ENCODE measurements around the gene AMH. TPM values are rescaled to one million over a fixed set of nuclear protein-coding genes. Genes with fewer than 3 reads are reported as not detected.

The AMH gene
- total and polyA plus RNA-seq, 2 of the 4 experiments (the other 2 are of a cell fraction), result 0.86 TPM; not detected in 1

DNA sequence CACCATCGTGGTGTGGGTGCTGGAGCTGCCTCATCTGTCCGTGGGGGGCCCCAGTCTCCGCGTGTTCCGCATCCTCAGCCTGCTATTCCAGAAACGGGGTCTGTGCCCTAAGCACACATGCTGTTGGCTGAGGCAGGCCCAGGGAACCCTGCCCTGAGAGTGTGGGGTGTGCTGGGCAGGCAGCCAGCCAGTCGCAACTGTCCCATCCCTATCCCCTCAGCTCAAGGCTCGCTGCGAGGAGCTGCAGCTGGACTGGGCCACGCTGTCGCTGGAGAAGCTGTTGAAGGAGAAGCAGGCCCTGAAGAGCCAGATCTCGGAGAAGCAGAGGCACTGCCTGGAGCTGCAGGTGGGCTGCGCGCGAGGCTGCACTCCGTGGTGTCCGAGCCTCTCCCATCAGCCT lies 34.9 kb upstream of the AMH start:
- no peak overlapping the region for H3K4me2 ChIP-seq (ENCODE audit: low read depth, low read length)
- no peak overlapping the region for H4K8ac ChIP-seq (ENCODE audit: low read depth in 2 of 2, low read length in 2 of 2)
- no peak overlapping the region for H2AK9ac ChIP-seq (replicated peaks; ENCODE audit: low read depth, low read length, poor library complexity)
- CTCF ChIA-PET, result no interaction called here
- no TSS peak for BruUV-seq (replicated peaks)
- H3K9me3 ChIP-seq (ENCODE audit: control insufficient read depth, insufficient read depth, low read length), result no peaks in the 10 kb centered on the region
- H3K4ac ChIP-seq (ENCODE audit: low read depth, low read length), result no peak overlapping the region
- H2BK20ac ChIP-seq (ENCODE audit: low read depth, low read length), result no peak overlapping the region
- intact Hi-C loops (cut with micrococcal nuclease), result no loop called here
- H3K36me3 ChIP-seq (ENCODE audit: control insufficient read depth, insufficient read depth, low read length), result peaks cover 71% of the 10 kb centered on the region
- POLR2A ChIA-PET (ENCODE audit: unreplicated experiment), result no interaction called here
- no peak overlapping the region for H2AK5ac ChIP-seq (ENCODE audit: low read depth, low read length)
- dilution Hi-C loops (cut with HindIII; ENCODE audit: low sequenced_read_pairs, unreplicated experiment), result no loop called here
- no peak overlapping the region for H2BK120ac ChIP-seq (ENCODE audit: low read depth, low read length)
- H4K20me1 ChIP-seq (ENCODE audit: insufficient read depth, low read length), result no peaks in the 10 kb centered on the region
- no peaks in the 10 kb centered on the region for H3K27me3 ChIP-seq (ENCODE audit: control insufficient read depth, insufficient read depth, low read length)
- no peak overlapping the region for H2BK5ac ChIP-seq (ENCODE audit: low read depth, low read length, poor library complexity, severe bottlenecking)
- H3K18ac ChIP-seq (ENCODE audit: low read depth, low read length), result no peak overlapping the region
- H3K27ac ChIP-seq (ENCODE audit: insufficient read depth, low read length), result no peak overlapping the region
- no peak overlapping the region for H3K56ac ChIP-seq (ENCODE audit: extremely low read depth, insufficient read depth, low read length)
- H3K79me1 ChIP-seq (ENCODE audit: low read depth in 1 of 2, low read length in 2 of 2), result peaks cover 13 to 45% of the 10 kb centered on the region in 2 experiments; a peak in 3 of 4 replicates
- no peak overlapping the region for H3K4me3 ChIP-seq (ENCODE audit: insufficient read depth, low read depth, low read length)
- no peak for ATAC-seq (ENCODE audit: low read depth)
- no peaks in the 10 kb centered on the region for H3K4me1 ChIP-seq (ENCODE audit: control insufficient read depth, insufficient read depth, low read length)
- no peak overlapping the region for H2AFZ ChIP-seq (replicated peaks; ENCODE audit: low read length, poor library complexity)
- in situ Hi-C loops (cut with MboI; ENCODE audit: low sequenced_read_pairs), result no loop called here
- H3K23ac ChIP-seq (ENCODE audit: low read depth, low read length), result no peak overlapping the region
- WGBS, 2 experiments (ENCODE audit: extremely low coverage in 2 of 2, insufficient read length in 1 of 2), result 61% methylated on average over 9 of the region's 17 CpGs; no CpG with 5 or more reads in 1 of the 2 experiments
- DNase-seq, result no peak
- H4K91ac ChIP-seq (ENCODE audit: insufficient read depth, low read depth, low read length), result no peak overlapping the region
- H3K9ac ChIP-seq (ENCODE audit: low read depth, low read length), result no peak overlapping the region
- H2BK15ac ChIP-seq (ENCODE audit: low read depth, low read length), result no peak overlapping the region
- H4K5ac ChIP-seq (ENCODE audit: low read depth, low read length), result no peak overlapping the region
- no peaks in the 10 kb centered on the region for H3K9me1 ChIP-seq (ENCODE audit: insufficient read depth, low read length)
- no peak overlapping the region for H3K14ac ChIP-seq (replicated peaks; ENCODE audit: low read depth, low read length)
- no peak for TF ChIP-seq BHLHE40 (IDR thresholded peaks at IDR 0.05; ENCODE audit: low read depth, low read length)
- TF ChIP-seq FOS (IDR thresholded peaks at IDR 0.05; ENCODE audit: low read depth, low read length), result no peak
- TF ChIP-seq NFE2L2 (IDR thresholded peaks at IDR 0.05; ENCODE audit: low read depth, low read length), result no peak

Data from IMR-90 (cell line).